CD1c-positive myeloid dendritic cell (primary cell): ENCODE results near the gene PTPRK.

Source experiments
- DNase-seq: peaks from one replicate; pipeline ENCODE4 v3.0.0-alpha.2; 2016; ENCODE audit errors: extremely low spot score

PTPRK gene

DNA sequence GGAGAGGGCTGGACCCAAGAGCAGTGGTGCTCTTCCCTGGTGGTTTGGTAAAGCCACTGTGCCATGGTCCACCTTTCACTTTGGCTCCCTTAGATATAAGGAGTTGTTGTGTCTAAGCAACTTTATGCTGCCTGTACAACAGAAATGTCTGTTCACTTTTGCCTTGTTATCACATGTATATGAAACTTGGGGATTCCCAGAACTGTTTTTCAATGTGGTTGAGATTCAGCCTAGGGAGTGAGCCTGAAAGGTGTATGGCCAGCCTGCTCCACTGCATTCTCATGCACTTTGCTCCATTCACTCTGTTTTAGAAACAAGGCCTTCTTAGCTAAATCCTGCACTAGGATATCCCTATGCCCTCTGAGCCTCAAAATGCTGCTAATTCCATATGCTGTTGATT lies 385.1 kb downstream of the PTPRK start:
- no peak for DNase-seq

DNA sequence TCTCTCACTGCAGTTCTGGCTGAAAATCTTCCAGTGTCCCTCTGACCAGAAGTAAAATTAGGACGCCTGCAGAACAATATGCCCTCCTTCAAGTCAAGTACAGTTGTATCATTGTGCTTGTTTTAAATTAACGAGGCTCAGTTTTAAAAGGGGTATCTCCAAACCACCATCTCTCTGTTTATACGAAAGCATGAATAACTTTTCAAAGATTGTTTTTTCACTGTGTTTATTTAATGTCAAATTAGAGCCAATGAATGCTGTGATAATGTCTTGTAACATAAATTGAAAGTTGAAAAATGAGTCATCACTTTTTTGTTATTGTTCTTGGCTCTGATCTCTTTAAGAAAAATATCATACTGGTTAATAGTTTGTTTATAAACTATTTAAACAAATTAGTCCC lies 388.8 kb downstream of the PTPRK start:
- no peak for DNase-seq

DNA sequence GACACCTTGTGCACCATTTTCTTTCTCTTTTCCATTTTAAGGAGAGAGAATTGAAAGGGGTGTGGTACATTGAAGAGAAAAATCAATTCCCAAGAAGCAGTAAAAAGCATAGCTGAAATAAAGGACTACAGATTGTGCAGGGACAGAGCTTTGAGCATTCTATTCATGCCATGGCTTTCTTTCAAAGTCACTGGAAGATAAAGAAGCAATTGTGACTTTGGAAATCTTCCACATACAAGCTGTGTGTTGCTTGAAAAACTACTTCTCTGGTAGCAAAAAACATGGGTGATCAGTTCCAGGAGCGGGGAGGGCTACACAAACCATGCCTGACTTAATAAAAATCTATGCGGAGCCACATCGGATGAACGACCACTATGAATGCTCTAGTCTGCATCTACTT lies 389.4 kb downstream of the PTPRK start:
- no peak for DNase-seq

DNA sequence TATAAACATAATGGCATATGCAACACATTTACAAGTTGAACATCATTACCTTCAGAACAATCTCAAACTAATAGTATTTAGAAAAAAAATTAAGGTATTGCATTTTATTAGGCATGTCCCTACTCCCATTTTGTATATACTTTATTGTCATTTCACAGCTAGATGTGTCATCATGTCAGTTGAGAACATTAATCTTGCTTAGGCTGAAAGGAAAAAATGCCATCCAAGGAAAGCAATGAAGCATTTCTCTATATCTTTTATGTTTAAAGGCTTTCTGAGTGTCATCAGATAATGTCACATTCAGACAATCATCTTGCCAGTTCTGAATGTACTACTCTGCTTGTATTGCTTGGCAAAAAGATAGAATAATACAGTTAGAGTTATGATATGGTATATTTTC lies 390.7 kb downstream of the PTPRK start:
- DNase-seq = no peak

DNA sequence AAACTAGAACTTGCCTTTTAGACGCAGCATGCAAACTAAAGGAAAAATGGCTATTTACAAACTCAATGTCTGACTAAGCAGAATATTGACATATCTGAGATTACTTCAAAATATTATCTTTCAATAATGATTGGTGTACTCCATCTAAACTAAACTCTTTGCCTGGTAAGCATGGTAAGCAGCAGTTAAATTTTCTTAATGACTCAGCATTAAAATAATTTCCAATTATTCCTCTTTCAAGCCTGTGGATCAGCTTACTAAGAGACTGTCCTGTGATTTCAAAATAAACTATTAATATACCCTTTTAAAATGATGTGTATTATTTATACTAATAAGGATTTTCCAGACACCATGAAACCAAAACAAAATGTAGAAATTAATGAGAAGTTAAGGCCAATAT lies 392.7 kb downstream of the PTPRK start:
- no peak for DNase-seq

DNA sequence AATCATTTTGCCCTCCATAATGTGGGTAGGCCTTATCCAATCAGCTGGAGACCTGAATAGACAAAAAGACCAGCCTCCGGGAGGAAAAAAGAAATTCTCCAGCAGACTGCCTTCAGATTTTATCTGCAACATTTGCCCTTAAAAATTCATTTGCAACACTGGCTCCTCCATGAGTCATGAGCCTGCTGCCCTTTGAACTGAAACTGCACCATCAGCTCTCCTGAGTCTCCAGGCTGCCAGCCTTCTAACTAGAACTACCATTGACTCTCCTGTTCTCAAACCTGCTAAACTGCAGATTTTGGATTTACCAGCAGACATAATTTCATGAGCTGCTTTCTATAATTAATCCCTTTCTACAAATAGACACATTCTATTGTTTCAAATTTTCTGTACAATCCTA lies 395.7 kb downstream of the PTPRK start:
- DNase-seq = no peak

DNA sequence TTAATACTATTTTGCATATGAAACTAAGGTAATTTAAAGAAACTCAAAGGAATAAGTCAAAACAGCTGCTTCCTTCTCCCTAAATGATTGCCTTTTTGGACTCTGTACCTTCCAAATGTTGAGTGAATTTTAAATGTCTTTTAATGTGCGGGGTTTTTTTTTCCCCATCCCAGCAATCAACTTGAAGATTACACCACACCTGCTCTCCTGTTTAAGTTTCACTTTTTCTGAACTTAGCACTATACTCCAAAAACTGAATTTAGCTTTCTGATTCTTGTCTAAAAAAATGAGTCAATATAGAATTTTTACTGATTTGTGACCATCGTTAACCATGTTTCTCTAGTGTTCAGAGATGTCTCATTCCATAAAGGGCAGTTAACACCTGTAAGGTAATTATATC lies 398.8 kb downstream of the PTPRK start:
- DNase-seq = no peak

DNA sequence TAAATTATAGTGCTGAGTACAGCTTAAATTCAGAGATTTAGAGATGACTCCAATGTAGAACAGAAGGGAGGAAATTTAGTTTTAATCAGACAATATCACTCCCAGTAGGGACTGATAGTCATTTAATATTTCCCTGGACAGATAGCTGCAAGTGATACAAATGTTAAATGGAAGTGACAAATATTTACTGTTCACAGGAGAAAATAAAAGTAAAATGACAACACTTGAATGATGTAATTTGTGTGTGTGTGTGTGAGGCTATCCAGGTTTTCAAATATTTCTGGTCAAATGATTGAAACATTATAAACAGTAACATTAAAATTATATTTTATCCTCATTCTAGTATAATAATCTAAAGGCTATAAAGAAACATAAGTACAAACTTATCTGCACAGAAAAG lies 399.2 kb downstream of the PTPRK start:
- no peak for DNase-seq

DNA sequence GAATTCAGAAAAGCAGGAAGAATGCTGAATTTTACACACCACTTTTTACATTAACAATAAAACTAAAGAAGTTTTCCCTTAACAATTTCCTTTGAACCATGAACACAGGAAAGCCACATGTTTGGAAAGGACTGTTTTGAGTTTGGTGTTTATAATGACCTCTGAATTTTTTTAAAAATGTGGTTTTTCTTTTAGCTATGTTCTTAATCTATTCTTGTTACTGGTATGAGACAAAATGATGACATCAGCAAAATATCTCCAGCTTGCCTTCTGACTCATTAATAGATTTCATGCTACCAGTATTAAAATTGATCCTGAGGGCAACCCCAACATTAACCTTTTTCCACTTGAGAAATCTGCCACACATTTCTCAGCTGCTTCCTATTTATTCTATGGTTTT lies 402.0 kb downstream of the PTPRK start:
- no peak for DNase-seq

DNA sequence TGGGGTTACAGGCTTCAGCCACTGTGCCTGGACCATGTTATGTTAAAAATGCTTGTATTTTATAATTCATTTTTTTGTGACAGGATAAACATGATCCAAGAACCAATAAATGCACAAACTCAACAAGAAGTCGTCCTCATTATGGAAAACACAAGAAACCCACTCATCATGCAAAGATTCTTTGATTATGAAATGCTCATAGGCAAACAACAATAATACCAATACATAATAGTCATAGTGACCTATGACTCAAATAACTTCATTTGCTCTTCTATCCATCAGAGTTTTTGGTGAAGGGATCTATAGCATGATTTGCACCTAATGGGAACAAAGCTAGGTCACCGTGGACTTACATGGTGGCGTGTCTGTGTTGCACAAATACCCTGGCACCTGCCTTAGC lies 402.5 kb downstream of the PTPRK start:
- no peak for DNase-seq

DNA sequence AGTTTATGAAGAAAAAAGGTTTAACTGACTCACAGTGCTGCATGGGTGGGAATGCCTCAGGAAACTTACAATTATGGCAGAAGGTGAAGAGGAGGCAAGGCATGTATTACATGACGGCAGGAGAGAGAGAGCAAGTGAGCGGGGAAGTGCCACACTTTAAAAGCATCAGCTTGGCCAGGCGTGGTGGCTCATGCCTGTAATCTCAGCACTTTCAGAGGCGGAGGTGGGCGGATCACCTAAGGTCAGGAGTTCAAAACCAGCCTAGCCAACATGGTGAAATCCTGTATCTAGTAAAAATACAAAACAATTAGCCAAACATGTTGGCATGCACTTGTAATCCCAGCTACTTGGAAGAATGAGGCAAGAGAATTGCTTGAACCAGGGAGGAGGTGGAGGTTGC lies 406.2 kb downstream of the PTPRK start:
- DNase-seq = no peak

DNA sequence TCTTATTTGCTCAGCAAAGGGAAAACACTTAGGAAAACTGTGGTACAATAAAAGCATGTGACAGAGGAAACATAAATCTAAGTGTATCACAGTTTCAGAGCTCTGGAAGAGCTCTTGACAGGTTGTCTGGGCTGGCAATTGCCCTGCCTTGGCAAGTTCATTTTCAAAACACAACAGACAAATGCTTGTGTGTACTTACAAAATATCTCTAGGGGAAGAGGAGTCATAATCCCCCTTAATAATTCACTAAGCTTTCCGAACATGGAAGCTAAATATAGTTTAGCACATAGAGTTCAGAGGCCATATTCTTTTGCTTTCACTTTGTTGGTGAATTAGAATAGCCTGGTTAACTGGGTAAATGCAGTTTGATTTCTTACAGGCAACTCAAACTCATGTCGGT lies 407.9 kb downstream of the PTPRK start:
- no peak for DNase-seq

DNA sequence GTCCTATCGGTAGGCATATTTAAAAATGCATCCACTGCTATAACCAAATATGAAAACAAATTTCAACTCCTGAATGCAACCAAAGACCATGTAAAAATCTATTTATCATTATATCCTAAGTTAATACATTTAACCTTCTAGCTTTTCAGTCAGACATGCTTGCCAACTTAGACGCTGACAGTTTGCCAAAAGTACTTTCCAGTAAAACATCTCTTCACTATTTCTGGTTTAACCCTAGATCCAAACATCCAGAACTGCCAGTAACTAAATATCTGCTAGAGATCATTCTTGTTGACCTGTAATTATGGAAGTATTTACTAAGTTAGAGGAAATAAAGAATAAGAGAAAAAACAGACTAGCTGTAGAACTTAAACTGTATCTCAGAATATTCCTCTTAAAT lies 409.3 kb downstream of the PTPRK start:
- DNase-seq = no peak

DNA sequence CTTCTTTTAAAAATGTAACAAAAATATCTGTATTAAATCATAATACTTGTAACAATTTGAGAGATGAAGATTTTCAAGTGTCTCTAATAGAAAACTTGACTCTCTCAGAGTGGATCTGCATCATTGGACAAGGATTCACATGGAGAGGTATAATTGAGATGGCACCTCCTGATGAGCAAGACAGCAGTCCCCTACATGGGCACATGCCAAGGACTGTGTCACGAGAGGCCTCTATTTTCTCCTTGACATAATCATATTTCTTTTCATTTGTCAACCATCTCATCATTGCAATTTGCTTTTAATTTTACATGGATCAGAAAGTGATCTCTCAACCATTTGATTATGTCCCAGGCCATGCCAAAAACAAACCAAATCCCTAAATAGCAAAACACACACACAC lies 412.7 kb downstream of the PTPRK start:
- no peak for DNase-seq

DNA sequence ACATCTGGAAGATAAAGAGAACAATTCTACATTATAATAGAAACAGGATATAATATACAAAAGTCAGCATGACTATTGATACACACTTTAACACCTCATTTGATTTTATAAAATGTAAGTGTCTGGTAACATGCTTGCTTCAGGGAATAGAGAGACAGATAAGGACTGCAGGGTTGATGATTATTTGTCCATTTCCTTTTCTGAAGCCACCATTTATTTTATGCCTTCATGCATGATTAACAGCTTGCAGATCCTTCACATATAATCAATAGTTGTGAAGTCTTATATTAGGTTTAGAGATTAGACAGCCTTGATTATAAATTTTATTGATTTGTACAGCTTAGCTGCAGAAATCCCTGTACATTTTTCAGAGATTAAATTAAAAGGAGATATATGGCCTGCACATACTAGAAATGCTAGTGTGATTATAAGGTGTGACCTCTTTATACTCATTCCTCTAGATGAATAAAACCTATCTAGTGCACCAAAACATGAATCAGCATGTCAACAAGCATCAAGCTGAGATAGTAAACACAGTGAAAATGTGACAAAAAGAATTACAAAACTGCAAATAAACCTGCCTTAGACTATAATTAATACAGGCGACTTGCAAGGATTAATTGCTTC lies 420.7 kb downstream of the PTPRK start:
- no peak for DNase-seq

DNA sequence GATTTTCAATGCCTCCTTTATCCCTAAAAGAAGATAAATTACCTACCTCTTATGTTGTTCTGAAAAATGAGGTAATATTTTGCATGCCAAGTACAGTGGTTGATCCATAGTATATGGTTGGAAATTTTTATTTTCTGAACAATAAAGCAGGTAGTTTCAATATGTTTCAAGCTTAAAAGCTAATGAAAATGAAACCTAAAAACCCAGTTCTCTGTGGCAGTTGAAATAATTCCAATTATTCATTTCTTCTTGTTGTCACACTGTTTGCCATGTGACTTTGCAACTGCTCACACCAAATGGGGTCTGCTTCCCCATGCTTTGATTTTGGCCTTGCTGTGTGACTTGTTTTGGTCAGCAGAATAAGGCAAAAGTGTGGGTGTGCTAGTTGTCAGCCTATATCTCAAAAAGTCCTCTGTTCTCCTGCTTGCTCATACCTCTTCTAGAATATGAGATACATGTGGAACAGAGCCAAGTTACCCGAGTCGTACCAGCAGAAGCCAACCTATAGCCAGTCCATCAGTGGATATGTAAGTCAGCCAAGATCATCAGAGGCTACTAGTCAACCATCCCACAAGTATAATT lies 422.3 kb downstream of the PTPRK start:
- no peak for DNase-seq

DNA sequence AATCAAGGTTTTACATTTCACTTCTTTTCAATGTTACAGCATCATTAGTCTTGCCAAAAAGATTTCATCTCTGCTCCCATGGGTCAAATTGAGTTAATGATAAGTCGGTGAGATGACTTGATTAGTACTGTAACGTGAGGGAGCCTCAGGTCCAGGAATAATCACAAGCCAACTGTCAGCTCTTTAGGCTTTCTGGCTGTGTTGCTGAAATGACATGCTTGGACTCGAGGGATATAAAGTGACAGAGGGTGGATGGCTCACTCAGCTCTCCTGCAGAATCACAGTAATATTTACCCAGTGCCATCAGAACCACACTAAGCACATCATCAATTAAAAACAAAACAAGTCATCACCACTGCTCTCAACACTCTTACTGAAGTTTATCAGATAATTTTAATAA lies 423.4 kb downstream of the PTPRK start:
- DNase-seq = no peak

DNA sequence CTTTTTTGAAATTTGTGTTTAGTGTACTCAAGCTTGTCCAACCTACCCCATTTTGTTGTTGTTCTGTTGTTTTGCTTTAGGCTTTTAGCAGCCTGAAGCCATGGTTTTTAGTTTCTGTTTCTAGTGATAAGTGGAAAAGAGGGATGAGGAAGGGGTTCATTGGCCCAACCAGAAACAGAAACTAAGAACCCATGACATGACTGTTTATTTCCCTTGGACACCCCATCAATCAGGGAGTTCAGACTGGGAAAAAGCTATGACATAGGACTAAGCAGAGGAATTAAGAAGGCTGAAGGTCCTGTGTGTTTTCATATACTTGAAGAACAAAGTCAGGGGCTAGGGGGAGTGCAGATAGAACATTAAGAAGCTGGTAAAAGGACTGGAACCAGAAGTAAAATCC lies 425.0 kb downstream of the PTPRK start:
- DNase-seq = no peak

DNA sequence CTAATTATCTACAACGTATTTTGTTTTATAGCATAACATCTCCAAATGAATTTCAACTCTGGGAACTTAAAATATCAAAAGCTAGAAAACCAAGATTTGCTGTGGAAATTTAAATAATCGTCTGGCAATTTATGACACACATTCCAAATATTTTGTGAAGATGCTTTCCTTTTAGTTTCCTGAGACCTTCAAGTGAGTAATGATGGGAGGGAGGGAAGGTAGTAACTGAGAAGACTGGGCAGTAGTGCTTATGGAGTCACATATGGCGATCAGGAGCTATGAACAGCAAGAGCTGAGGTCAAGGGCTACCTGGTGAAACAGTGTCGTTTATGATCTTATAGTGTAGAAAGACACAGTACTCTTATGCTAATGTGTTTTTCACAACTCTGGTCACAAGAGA lies 441.4 kb downstream of the PTPRK start:
- no peak for DNase-seq

DNA sequence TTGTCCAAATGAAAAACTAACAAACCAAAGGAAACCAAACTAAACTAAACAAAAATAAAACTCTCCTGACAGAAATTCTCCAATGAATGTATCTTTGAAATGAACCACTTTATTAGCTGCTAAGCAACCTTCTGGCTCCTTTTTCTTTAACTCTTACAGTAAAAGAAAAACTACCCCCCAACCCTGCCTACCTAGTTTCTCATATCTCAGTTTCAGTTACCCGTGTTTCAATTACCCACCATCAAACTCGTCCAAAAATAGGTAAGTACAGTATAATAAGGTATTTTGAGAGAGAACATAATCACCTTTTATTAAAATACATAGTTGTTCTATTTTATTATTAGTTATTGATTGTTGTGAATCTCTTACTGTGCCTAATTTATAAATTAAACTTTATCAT lies 442.1 kb downstream of the PTPRK start:
- no peak for DNase-seq

DNA sequence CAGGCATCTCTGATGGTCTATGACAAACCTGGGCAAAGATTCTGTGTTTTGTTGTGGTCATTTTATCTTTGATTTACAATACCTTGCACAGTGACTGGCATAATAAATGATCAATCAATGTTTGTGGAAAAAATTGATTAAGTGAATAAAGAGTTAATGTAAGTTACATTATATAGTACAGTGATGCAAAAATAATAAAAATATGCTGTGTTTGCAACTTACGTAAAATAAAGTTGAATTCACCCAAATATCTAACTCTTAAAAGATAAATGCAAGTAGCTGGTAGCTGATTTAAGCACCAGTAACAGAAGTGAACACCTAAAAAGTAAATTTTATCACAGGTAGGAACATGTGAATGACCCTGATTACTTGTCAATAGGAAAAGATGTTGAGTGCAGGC lies 443.6 kb downstream of the PTPRK start:
- DNase-seq = no peak

DNA sequence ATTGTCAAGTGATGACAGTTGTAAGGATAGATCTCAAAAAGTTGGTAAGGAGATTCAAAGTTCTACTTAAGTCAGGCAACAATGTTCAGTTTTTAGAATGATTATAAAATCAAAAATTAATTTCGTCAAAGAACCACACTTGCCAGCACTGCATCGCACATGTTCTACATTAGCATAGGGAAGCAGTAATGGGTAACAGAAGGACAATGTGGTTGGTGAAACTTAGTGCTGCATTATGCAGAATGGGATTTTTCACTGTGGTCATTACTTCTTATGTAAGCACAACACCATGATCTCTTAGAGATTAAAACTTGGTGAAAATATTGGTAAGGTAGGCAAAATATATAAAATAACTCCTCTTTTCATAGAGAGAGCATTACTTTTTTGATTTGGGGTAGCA lies 445.8 kb downstream of the PTPRK start:
- no peak for DNase-seq

DNA sequence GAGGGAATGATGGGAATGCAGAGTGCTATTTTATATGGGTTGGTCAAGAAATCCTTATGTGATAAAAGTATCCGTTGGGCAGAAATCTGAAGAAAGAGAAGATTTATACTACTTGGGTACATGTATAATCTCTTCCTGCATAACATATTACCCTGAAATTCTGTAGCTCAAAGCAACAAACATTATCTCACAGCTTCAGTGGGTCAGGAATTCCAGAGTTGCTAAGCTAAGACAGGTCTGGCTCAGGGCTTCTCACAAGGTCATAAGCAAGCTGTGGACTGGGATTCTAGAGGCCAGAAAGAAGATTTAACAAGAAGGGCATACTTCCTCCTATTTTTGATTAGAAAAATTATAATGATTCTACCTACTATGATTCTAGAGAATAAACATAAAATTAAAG lies 447.0 kb downstream of the PTPRK start:
- DNase-seq = no peak

DNA sequence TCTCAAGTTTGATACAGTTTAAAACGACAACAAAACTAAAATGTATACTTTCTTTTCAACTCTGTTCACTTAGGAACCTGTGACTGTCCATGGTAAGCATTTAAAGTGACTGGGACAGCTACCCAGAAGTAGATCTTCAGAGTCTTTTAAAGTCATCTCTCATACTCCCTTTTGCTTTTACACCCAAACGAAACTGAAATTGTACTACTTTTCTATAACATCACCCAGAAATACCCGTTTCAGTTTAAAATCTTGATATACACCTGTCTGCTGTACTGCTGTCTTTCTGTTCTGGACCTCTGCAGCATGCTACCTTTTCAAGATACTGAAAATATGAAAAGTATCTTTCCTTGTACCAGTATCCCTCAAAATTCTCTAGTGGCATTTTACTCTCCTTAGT lies 449.2 kb downstream of the PTPRK start:
- no peak for DNase-seq
